ENCODE measurements around the gene FAM89A.

DNA sequence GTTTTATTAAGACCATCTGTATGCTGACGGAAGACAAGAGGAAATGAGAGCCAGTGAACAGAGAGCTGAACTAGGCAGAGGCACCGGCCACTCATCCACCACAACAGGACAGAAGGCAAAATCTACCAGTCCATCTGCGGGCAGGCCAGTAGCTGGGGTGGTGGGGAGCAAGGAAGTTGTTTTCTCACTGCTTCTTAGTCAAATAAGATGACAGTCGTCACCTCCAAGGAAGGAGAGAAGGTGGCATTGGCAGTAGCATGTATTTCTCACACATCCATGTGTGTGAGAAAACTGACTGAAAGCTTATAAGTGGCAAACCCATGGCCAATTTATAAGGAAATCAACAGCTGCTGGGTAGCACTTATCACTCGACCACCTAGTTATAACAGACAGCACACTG lies 69.6 kb downstream of the FAM89A start:
- TF ChIP-seq, protein P1, sequence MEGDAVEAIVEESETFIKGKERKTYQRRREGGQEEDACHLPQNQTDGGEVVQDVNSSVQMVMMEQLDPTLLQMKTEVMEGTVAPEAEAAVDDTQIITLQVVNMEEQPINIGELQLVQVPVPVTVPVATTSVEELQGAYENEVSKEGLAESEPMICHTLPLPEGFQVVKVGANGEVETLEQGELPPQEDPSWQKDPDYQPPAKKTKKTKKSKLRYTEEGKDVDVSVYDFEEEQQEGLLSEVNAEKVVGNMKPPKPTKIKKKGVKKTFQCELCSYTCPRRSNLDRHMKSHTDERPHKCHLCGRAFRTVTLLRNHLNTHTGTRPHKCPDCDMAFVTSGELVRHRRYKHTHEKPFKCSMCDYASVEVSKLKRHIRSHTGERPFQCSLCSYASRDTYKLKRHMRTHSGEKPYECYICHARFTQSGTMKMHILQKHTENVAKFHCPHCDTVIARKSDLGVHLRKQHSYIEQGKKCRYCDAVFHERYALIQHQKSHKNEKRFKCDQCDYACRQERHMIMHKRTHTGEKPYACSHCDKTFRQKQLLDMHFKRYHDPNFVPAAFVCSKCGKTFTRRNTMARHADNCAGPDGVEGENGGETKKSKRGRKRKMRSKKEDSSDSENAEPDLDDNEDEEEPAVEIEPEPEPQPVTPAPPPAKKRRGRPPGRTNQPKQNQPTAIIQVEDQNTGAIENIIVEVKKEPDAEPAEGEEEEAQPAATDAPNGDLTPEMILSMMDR (IDR thresholded peaks at IDR 0.05 in 2 of 3, conservative IDR thresholded peaks at IDR 0.05 in 1 of 3; ENCODE audit: borderline replicate concordance in 1 of 3, insufficient read depth in 1 of 3, low read depth in 2 of 3, low read length in 2 of 3), result no peak
- TF ChIP-seq, protein P2, sequence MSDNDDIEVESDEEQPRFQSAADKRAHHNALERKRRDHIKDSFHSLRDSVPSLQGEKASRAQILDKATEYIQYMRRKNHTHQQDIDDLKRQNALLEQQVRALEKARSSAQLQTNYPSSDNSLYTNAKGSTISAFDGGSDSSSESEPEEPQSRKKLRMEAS (IDR thresholded peaks at IDR 0.05), result no peak
- TF ChIP-seq, protein P3, sequence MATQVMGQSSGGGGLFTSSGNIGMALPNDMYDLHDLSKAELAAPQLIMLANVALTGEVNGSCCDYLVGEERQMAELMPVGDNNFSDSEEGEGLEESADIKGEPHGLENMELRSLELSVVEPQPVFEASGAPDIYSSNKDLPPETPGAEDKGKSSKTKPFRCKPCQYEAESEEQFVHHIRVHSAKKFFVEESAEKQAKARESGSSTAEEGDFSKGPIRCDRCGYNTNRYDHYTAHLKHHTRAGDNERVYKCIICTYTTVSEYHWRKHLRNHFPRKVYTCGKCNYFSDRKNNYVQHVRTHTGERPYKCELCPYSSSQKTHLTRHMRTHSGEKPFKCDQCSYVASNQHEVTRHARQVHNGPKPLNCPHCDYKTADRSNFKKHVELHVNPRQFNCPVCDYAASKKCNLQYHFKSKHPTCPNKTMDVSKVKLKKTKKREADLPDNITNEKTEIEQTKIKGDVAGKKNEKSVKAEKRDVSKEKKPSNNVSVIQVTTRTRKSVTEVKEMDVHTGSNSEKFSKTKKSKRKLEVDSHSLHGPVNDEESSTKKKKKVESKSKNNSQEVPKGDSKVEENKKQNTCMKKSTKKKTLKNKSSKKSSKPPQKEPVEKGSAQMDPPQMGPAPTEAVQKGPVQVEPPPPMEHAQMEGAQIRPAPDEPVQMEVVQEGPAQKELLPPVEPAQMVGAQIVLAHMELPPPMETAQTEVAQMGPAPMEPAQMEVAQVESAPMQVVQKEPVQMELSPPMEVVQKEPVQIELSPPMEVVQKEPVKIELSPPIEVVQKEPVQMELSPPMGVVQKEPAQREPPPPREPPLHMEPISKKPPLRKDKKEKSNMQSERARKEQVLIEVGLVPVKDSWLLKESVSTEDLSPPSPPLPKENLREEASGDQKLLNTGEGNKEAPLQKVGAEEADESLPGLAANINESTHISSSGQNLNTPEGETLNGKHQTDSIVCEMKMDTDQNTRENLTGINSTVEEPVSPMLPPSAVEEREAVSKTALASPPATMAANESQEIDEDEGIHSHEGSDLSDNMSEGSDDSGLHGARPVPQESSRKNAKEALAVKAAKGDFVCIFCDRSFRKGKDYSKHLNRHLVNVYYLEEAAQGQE (IDR thresholded peaks at IDR 0.05; ENCODE audit: low read depth), result no peak
- TF ChIP-seq EGR1 (IDR thresholded peaks at IDR 0.05; ENCODE audit: low read depth) (no peak), POLR2A (IDR thresholded peaks at IDR 0.05; ENCODE audit: borderline replicate concordance, extremely low read depth, insufficient read depth, insufficient read length) (no peak), CEBPB (IDR thresholded peaks at IDR 0.05; ENCODE audit: low read depth) (no peak), EZH2 (IDR thresholded peaks at IDR 0.05) (no peak), SRF (IDR thresholded peaks at IDR 0.05; ENCODE audit: low read depth) (no peak), POLR2AphosphoS5 (IDR thresholded peaks at IDR 0.05; ENCODE audit: low read depth, low read length) (no peak), YY1 (IDR thresholded peaks at IDR 0.05; ENCODE audit: extremely low read depth, insufficient replicate concordance, low read depth, low read length) (no peak), SP1 (IDR thresholded peaks at IDR 0.05; ENCODE audit: low read depth) (no peak), ZFX (IDR thresholded peaks at IDR 0.05) (no peak)

Measured in HCT116 (cell line).